Neural progenitor cell (in vitro differentiated cells): ENCODE results near the gene ANGPTL7.

ENCODE experiments used
- EZH2 ChIP-seq: fragments of 200-600 bp; sonication (generic); IDR thresholded peaks from 2 replicates; pipeline ENCODE4 v1.6.1; 2017; ENCODE audit warnings: antibody characterized with exemption, mild to moderate bottlenecking, moderate library complexity
- TF ChIP-seq, protein P1 (sequence below): fragments of 200-600 bp; sonication (generic); IDR thresholded peaks from 2 replicates; pipeline ENCODE4 v1.5.1; 2017; ENCODE audit warnings: antibody characterized with exemption, mild to moderate bottlenecking

DNA sequence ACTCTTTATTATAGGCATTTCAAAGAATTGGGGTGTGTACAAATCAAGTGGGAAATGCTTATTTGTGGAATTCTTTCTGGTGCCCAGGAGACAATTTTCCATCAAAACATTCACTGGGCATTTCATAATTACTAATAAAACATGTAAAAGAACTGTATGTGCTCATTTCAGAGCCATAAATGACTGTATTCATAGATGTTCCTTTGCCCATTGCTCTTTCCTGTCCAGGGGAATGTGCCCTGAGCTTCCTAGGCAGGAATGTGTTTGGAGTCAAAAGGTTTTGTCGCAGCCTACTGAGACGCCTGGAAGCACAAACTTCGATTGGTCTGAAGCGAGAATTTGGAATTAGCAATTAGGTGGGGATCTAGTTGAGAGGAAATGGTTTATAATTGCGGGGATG is 45.8 kb upstream of the ANGPTL7 start:
- TF ChIP-seq, protein P1, sequence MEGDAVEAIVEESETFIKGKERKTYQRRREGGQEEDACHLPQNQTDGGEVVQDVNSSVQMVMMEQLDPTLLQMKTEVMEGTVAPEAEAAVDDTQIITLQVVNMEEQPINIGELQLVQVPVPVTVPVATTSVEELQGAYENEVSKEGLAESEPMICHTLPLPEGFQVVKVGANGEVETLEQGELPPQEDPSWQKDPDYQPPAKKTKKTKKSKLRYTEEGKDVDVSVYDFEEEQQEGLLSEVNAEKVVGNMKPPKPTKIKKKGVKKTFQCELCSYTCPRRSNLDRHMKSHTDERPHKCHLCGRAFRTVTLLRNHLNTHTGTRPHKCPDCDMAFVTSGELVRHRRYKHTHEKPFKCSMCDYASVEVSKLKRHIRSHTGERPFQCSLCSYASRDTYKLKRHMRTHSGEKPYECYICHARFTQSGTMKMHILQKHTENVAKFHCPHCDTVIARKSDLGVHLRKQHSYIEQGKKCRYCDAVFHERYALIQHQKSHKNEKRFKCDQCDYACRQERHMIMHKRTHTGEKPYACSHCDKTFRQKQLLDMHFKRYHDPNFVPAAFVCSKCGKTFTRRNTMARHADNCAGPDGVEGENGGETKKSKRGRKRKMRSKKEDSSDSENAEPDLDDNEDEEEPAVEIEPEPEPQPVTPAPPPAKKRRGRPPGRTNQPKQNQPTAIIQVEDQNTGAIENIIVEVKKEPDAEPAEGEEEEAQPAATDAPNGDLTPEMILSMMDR: no peak
- TF ChIP-seq EZH2: no peak
